Aorta (tissue), 5 donors: Measurements from ENCODE around the gene BRAP. TPM values are rescaled to one million over a fixed set of nuclear protein-coding genes. Genes with fewer than 3 reads are reported as not detected.
A peak's percentile ranks its signal among the peaks of the same experiment; 100 is the strongest.
"Not testable (repeated sequence)": the region's sequence is repeated elsewhere in the genome, so short reads cannot be mapped to it uniquely, and the experiment has no call there.

Experiments
- ATAC-seq: fragments of 200-7000 bp; cut with Tn5 transposase; one replicate; pipeline ENCODE4 v1.9.1; 2022; ENCODE audit warnings: moderate library complexity; ENCODE audit not compliant: low FRiP score
- DNase-seq, 2 donors: peaks; one replicate each; pipeline ENCODE4 v3.0.0-alpha.2; 2020
- H3K27ac ChIP-seq, 2 donors: one replicate each; pipeline ENCODE4 v1.5.1; 2013; ENCODE audit warnings: low read length in 2 of 2, mild to moderate bottlenecking in 2 of 2, moderate library complexity in 2 of 2, control low read depth in 1 of 2, inconsistent platforms in 1 of 2, low read depth in 1 of 2
- H3K27me3 ChIP-seq, 2 donors: one replicate each; pipeline ENCODE4 v1.6.1; 2013; ENCODE audit warnings: control low read depth in 1 of 2, low read length in 1 of 2, mild to moderate bottlenecking in 1 of 2, moderate library complexity in 1 of 2; ENCODE audit not compliant: insufficient read depth in 2 of 2, control insufficient read depth in 1 of 2
- H3K36me3 ChIP-seq, 2 donors: one replicate each; pipeline ENCODE4 v1.6.1; 2013; ENCODE audit warnings: control low read depth in 1 of 2, low read length in 1 of 2, mild to moderate bottlenecking in 1 of 2; ENCODE audit not compliant: insufficient read depth in 2 of 2, control insufficient read depth in 1 of 2
- H3K4me1 ChIP-seq, 2 donors: one replicate each; pipeline ENCODE4 v1.6.1; 2013; ENCODE audit warnings: low read length in 2 of 2, control low read depth in 1 of 2, mild to moderate bottlenecking in 1 of 2, moderate library complexity in 1 of 2; ENCODE audit not compliant: insufficient read depth in 2 of 2, control insufficient read depth in 1 of 2
- H3K4me3 ChIP-seq, 2 donors: one replicate each; pipeline ENCODE4 v1.5.1; 2013; ENCODE audit warnings: low read length in 2 of 2, control low read depth in 1 of 2, mild to moderate bottlenecking in 1 of 2
- H3K9me3 ChIP-seq: one replicate; pipeline ENCODE4 v1.6.1; 2013; ENCODE audit warnings: mild to moderate bottlenecking, low read length; ENCODE audit not compliant: control insufficient read depth
- WGBS, 2 donors: extraction: QIAGEN DNeasy Blood & Tissue Kit; methylation state at CpG; one replicate each; pipeline ENCODE4 v1.1.7; 2013; 5-methylcytosine and 5-hydroxymethylcytosine counted together
- intact Hi-C, 2 donors: fragments of 100-400 bp; cut with DNase I; formaldehyde crosslinking; loops; one replicate each; pipeline versions ENCODE4 v1.14.2 to v1.15.0; 2022
- polyA plus RNA-seq, 2 donors: library from polyadenylated mRNA; stranded (reverse); fragments of 200-250 nt; gene quantifications; one replicate each; pipeline ENCODE4 v1.2.3, GENCODE V29; 2013
- total RNA-seq, 2 donors: library from RNA; stranded (reverse); fragmentation: NEBNext Ultra II Directional; extraction: Animal tissue kit (Norgen Biotek cat#: 25700); gene quantifications; one replicate each; pipeline ENCODE4 v1.2.1, GENCODE V29; 2021
- donor health status: healthy with polysubstance abuse.
- donor health status: Bipolar disorder and iron deficiency.
- donor health status: DM: no; HTN: no; CAD: no.
- donor health status: DM: no; HTN: no; CAD: no.
- donor health status: DM: yes; HTN: yes; CAD: no.

The BRAP gene
- total and polyA plus RNA-seq, 4 donors: 4.9 to 18.0 (median 12.9) TPM

DNA sequence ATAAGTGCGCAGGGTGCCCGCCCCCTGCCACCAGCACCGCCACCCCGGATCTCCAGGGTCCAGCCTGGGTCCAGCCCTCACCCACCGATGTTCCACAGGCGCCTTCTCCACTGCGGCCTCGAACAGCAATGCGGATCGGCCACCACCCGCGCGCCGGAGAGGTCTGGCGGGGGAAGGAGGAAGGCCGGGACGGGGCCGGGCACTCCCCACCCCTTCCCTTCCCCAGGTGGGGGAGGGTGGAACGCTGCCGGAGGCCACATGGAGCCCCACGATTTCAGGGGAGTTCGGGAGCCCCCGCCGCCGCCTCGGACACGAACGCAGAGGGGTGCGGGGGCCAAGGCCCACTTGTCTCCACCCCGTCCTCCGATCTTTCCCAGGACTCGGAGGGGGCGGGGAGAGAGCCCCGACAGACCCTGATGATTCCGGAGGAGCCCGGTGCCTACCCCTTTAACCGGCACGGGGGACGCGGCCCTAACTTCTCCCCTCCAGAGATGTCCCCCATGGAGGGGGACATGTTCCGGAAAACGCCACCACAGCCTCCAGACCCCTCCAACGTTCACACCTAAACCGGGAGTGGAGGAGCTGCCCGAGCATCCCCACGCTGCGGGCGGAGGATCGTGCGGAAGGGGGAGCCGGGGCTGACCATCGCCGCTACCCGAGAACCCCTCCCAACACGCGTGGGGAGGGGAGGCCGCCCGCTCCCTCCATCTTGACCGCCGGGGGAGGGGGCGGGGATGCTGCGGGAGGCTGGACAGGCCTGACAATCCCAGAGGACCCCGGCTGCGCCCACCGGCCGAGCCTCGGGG lies 87.7 kb downstream of the BRAP start:
- DNase-seq (peak; percentile 73 to 84), ATAC-seq (peak; percentile 70)
- Histone ChIP-seq H3K27ac (peak overlapping the region; percentile 61 to 83), H3K4me1 (no peaks in the 10 kb centered on the region), H3K9me3 (no peaks in the 10 kb centered on the region), H3K27me3 (no peaks in the 10 kb centered on the region), H3K36me3 (no peaks in the 10 kb centered on the region), H3K4me3 (peak overlapping the region; percentile 36 to 99)
- intact Hi-C loops: loop anchor here in 1 of 2 donors (5.0 kb wide), 1 partner anchor 36 kb away; no protein-coding TSS in a partner anchor
- WGBS, 2 donors: 0 to 2% methylated on average over 40 to 67 of the region's 67 CpGs

DNA sequence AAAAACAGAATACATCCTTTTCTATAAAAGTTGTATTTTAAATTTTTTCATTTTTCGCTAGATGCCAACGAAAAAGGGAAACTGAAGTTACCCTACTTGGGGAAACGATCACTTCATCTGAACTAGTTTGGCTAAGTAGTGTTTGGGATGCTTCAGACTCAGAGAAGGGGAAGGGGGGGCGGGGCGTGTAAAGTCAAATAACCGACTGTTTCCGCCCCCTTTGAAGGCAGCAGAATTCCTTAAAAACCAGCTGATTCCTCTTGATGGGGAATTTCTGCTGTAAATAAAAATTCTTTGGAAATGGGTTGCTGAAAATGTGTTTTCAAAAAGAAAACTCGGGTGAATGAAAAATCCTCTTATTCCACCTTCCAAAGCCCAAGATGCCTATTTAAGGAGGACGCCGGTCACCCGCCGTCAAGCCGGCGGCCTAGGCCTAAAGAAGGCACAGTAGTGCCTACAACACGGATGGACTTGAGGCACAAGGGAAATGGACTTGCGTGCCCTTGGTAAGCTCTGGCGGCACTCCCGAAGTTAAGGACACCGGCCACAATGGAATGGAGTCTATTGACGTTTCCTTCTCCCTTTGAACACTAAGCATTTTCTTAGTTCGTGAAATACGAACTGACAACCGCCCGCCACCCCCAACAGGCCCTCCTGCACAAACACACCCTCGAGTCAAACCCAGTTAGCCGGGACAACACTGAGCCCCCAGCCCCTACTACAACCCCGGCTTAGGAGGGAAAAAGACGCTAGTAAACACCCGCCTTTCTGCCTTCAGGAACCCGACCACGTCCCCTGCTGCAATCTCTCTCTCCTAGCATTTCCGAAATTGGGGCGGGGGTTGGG lies 88.5 kb downstream of the BRAP start:
- intact Hi-C loops: loop anchor here in 1 of 2 donors (5.0 kb wide), 1 partner anchor 35 kb away; no protein-coding TSS in a partner anchor

DNA sequence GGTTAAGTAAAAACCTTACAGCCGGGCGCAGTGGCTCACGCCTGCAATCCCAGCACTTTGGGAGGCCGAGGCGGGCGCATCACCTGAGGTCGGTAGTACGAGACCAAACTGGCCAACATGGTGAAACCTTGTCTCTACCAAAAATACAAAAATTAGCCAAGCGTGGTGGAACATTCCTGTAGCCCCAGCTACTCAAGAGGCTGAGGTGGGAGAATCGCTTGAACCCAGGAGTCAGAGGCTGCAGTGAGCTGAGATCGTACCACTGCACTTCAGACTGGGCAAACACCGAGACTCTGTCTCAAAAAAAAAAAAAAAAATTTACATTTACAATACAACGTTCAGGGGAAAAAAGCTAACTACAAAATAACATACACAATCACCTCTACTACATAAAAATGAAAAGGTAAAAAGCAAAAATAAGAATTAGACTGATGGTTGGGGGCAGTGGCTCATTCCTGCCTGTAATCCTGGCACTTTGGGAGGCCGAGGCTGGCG lies 90.4 kb downstream of the BRAP start:
- not testable (repeated sequence) for H3K27ac ChIP-seq, H3K9me3 ChIP-seq, H3K27me3 ChIP-seq, H3K4me3 ChIP-seq, ATAC-seq, H3K36me3 ChIP-seq, H3K4me1 ChIP-seq
- WGBS, 2 donors: 68 to 70% methylated on average over 15 of the region's 15 CpGs
- peak in 1 of 2 donors; percentile 43 for DNase-seq
- intact Hi-C loops: loop anchor here in 1 of 2 donors (5.0 kb wide), 1 partner anchor 33 kb away; no protein-coding TSS in a partner anchor

More for the DNA sequence above, 88.5 kb downstream of the BRAP start:
- Histone ChIP-seq H3K9me3 (no peaks in the 10 kb centered on the region), H3K27ac (peak overlapping the region in 1 of 2 donors; percentile 61), H3K4me1 (no peaks in the 10 kb centered on the region), H3K27me3 (no peaks in the 10 kb centered on the region), H3K36me3 (no peaks in the 10 kb centered on the region), H3K4me3 (peak overlapping the region; percentile 36 to 99)
- DNase-seq (peak; percentile 57 to 81), ATAC-seq (peak; percentile 69)
- WGBS, 2 donors: 2% methylated on average over 33 of the region's 33 CpGs

Other genes starting within 250 kb of the BRAP start
- 10 to 100 TPM; 69.4 to 97.5 TPM for gene ATXN2, start 86.6 kb downstream of the BRAP start, total RNA-seq
- 10 to 100 TPM; 23.8 to 29.3 TPM for gene ATXN2, start 86.6 kb downstream of the BRAP start, polyA plus RNA-seq
- gene ACAD10, start 97 bp upstream of the BRAP start, total RNA-seq: 10 to 100 TPM; 16.0 to 27.9 TPM
- 10 to 100 TPM in 1 of 2 donors, 1 to 10 TPM in 1; 7.0 to 15.2 TPM for gene ACAD10, start 97 bp upstream of the BRAP start, polyA plus RNA-seq
- gene ALDH2, start 81.0 kb upstream of the BRAP start, total RNA-seq: 100 to 1,000 TPM; 114 to 134 TPM
- gene ALDH2, start 81.0 kb upstream of the BRAP start, polyA plus RNA-seq: 100 to 1,000 TPM in 1 of 2 donors, 10 to 100 TPM in 1; 91.2 to 135 TPM
- gene MAPKAPK5, start 156.3 kb upstream of the BRAP start, total RNA-seq: 10 to 100 TPM; 36.4 to 44.4 TPM
- 10 to 100 TPM; 21.3 to 25.4 TPM for gene MAPKAPK5, start 156.3 kb upstream of the BRAP start, polyA plus RNA-seq